Measurements from ENCODE around the gene CLIP4.

The CLIP4 gene

DNA sequence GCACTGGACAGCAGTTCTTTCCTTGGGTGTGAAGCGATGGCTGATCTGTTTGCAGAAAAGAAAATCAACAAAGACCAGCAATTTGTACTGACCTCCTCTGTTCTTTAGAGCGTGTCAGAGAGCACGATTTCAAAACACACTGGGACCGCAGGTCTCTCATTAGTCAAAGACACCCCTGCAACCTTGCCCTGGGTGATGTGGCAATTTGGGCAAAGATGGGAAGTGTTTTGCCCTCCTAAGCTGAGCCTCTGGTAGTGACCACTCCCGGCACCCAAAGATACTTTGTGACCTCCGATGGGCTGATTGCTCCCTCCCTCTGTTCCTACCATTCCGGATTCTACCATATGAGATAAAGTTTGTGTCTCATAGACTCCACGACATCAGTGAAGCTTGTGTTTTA is 18.2 kb upstream of the CLIP4 start:
- no peaks in the 10 kb centered on the region; the same call in 1 of the 2 replicates for H3K9me2 ChIP-seq (ENCODE audit: low read depth, low read length)
- H3K27me3 ChIP-seq (ENCODE audit: insufficient read depth, low read length) = no peaks in the 10 kb centered on the region

DNA sequence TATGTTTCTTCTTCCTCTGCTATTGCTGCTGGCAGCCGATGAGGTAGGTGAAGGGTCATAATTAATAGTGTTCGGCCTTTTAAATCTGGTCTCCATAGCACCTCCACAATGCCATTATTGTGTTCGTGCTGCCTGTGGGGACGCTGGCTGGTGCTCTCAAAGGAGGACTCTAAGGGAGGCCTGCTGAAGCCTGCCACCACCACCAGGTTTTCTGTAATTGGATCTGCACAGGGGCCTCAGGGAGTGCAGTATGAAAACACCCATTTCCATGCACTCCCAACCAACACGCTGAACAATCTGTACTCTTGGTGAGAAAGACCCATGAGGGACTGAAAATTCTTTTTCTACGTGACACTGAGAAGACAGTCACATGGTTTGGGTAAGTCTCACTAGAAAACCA is 17.6 kb upstream of the CLIP4 start:
- Histone ChIP-seq H3K4me3 (ENCODE audit: low read depth, low read length, poor library complexity, severe bottlenecking) (no peak overlapping the region), H4K20me1 (ENCODE audit: insufficient read depth, low read length) (no peaks in the 10 kb centered on the region), H3K4me1 (ENCODE audit: insufficient read depth, low read length, severe bottlenecking) (no peaks in the 10 kb centered on the region), H3K27me3 (ENCODE audit: insufficient read depth, low read length) (no peaks in the 10 kb centered on the region), H3K36me3 (ENCODE audit: insufficient read depth, low read length) (no peaks in the 10 kb centered on the region), H3K9me2 (ENCODE audit: low read depth, low read length) (no peaks in the 10 kb centered on the region; the same call in 1 of the 2 replicates), H3K9ac (ENCODE audit: low read length) (no peak overlapping the region), H3K4me2 (ENCODE audit: low read length) (no peak overlapping the region), H2AFZ (ENCODE audit: low read length) (no peak overlapping the region), H3F3A (ENCODE audit: insufficient read depth, low read length) (no peaks in the 10 kb centered on the region), H3K9me3 (ENCODE audit: low read length) (no peaks in the 10 kb centered on the region), H3K79me2 (ENCODE audit: insufficient read depth, low read length) (no peaks in the 10 kb centered on the region), H3K27ac (ENCODE audit: low read depth, low read length, poor library complexity, severe bottlenecking) (no peak overlapping the region)
- TF ChIP-seq EZH2 (IDR thresholded peaks at IDR 0.05; ENCODE audit: borderline replicate concordance, low read length) = no peak
- TF ChIP-seq, protein P1, sequence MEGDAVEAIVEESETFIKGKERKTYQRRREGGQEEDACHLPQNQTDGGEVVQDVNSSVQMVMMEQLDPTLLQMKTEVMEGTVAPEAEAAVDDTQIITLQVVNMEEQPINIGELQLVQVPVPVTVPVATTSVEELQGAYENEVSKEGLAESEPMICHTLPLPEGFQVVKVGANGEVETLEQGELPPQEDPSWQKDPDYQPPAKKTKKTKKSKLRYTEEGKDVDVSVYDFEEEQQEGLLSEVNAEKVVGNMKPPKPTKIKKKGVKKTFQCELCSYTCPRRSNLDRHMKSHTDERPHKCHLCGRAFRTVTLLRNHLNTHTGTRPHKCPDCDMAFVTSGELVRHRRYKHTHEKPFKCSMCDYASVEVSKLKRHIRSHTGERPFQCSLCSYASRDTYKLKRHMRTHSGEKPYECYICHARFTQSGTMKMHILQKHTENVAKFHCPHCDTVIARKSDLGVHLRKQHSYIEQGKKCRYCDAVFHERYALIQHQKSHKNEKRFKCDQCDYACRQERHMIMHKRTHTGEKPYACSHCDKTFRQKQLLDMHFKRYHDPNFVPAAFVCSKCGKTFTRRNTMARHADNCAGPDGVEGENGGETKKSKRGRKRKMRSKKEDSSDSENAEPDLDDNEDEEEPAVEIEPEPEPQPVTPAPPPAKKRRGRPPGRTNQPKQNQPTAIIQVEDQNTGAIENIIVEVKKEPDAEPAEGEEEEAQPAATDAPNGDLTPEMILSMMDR (IDR thresholded peaks at IDR 0.05; ENCODE audit: low read length) = no peak

More for the DNA sequence above, 18.2 kb upstream of the CLIP4 start:
- H3K4me2 ChIP-seq (ENCODE audit: low read length) = no peak overlapping the region
- no peaks in the 10 kb centered on the region for H4K20me1 ChIP-seq (ENCODE audit: insufficient read depth, low read length)
- H3K9ac ChIP-seq (ENCODE audit: low read length) = no peak overlapping the region
- H3K9me3 ChIP-seq (ENCODE audit: low read length) = no peaks in the 10 kb centered on the region
- TF ChIP-seq EZH2 (IDR thresholded peaks at IDR 0.05; ENCODE audit: borderline replicate concordance, low read length) = no peak
- TF ChIP-seq, protein P1 (IDR thresholded peaks at IDR 0.05; ENCODE audit: low read length) = no peak
- no peaks in the 10 kb centered on the region for H3F3A ChIP-seq (ENCODE audit: insufficient read depth, low read length)
- H3K4me1 ChIP-seq (ENCODE audit: insufficient read depth, low read length, severe bottlenecking) = no peaks in the 10 kb centered on the region
- H3K4me3 ChIP-seq (ENCODE audit: low read depth, low read length, poor library complexity, severe bottlenecking) = no peak overlapping the region
- no peaks in the 10 kb centered on the region for H3K36me3 ChIP-seq (ENCODE audit: insufficient read depth, low read length)
- H3K27ac ChIP-seq (ENCODE audit: low read depth, low read length, poor library complexity, severe bottlenecking) = no peak overlapping the region
- no peak overlapping the region for H2AFZ ChIP-seq (ENCODE audit: low read length)
- H3K79me2 ChIP-seq (ENCODE audit: insufficient read depth, low read length) = no peaks in the 10 kb centered on the region

DNA sequence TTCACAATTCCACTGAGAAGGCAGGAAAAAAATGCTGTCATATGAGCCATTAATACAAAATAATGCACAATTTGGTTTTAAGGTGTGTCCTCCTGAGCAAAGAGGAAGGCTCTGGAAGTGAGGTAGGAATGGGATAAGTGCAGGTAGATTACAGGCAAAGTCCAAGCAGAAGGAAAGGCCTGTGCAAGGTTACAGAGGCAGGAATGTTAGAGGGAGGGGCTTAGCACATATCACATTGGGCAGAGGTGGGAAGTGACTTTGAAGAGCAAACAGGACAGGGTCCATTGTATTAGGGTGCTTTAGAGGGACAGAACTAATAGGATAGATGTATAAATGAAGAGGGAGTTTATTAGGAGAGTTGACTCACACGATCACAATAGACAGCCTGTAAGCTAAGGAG is 14.7 kb upstream of the CLIP4 start:
- H3K79me2 ChIP-seq (ENCODE audit: insufficient read depth, low read length) = no peaks in the 10 kb centered on the region
- H3K9me2 ChIP-seq (ENCODE audit: low read depth, low read length) = no peaks in the 10 kb centered on the region; the same call in 1 of the 2 replicates
- H3F3A ChIP-seq (ENCODE audit: insufficient read depth, low read length) = no peaks in the 10 kb centered on the region
- H3K9ac ChIP-seq (ENCODE audit: low read length) = no peak overlapping the region
- H4K20me1 ChIP-seq (ENCODE audit: insufficient read depth, low read length) = no peaks in the 10 kb centered on the region
- no peak overlapping the region for H3K27ac ChIP-seq (ENCODE audit: low read depth, low read length, poor library complexity, severe bottlenecking)
- no peaks in the 10 kb centered on the region for H3K36me3 ChIP-seq (ENCODE audit: insufficient read depth, low read length)
- H2AFZ ChIP-seq (ENCODE audit: low read length) = no peak overlapping the region
- TF ChIP-seq EZH2 (IDR thresholded peaks at IDR 0.05; ENCODE audit: borderline replicate concordance, low read length) = no peak
- TF ChIP-seq, protein P1 (IDR thresholded peaks at IDR 0.05; ENCODE audit: low read length) = no peak
- no peak overlapping the region for H3K4me2 ChIP-seq (ENCODE audit: low read length)
- no peaks in the 10 kb centered on the region for H3K4me1 ChIP-seq (ENCODE audit: insufficient read depth, low read length, severe bottlenecking)
- no peak overlapping the region for H3K4me3 ChIP-seq (ENCODE audit: low read depth, low read length, poor library complexity, severe bottlenecking)
- no peaks in the 10 kb centered on the region for H3K9me3 ChIP-seq (ENCODE audit: low read length)
- no peaks in the 10 kb centered on the region for H3K27me3 ChIP-seq (ENCODE audit: insufficient read depth, low read length)
